ENCODE results near the gene NEK6.

- TF ChIP-seq POLR2A (IDR thresholded peaks at IDR 0.05; ENCODE audit: low read depth): no peak
- no peak for TF ChIP-seq CTCF (IDR thresholded peaks at IDR 0.05)
- TF ChIP-seq POLR2AphosphoS5 (IDR thresholded peaks at IDR 0.05): no peak
- no peak for TF ChIP-seq EP300 (IDR thresholded peaks at IDR 0.05)
Measured at GRCh38 chr9:124348831-124349230, 91.1 kb downstream of the NEK6 start.

Measured in esophagus muscularis mucosa (tissue), 4 donors.